Tibial nerve (tissue), 4 donors: ENCODE data around the gene TMEM225B. TPM values are rescaled to one million over a fixed set of nuclear protein-coding genes. Genes with fewer than 3 reads are reported as not detected.
"Not testable (repeated sequence)": the region's sequence is repeated elsewhere in the genome, so short reads cannot be mapped to it uniquely, and the experiment has no call there.

Source experiments
- DNase-seq, 2 donors: peaks; one replicate each; pipeline ENCODE4 v3.0.0-alpha.2; 2019; ENCODE audit warnings: low spot score in 2 of 2
- H3K27ac ChIP-seq, 4 donors: fragments of 200-600 bp; sonication (generic) in 3 of 4; one replicate each; pipeline ENCODE4 v1.5.1; 2017 to 2019; ENCODE audit warnings: mild to moderate bottlenecking in 1 of 4
- H3K27me3 ChIP-seq, 2 donors: fragments of 200-600 bp; sonication (generic) in 1 of 2; one replicate each; pipeline versions ENCODE4 v1.5.1 to v1.6.0; 2017 to 2019
- H3K36me3 ChIP-seq, 3 donors: fragments of 200-600 bp; sonication (generic); one replicate each; pipeline ENCODE4 v1.5.1; 2018 to 2019
- H3K4me1 ChIP-seq, 4 donors: fragments of 200-600 bp; sonication (generic) in 3 of 4; one replicate each; pipeline ENCODE4 v1.5.1; 2017 to 2019
- H3K4me3 ChIP-seq, 4 donors: fragments of 200-600 bp; sonication (generic) in 3 of 4; one replicate each; pipeline ENCODE4 v1.5.1; 2017 to 2019; ENCODE audit warnings: mild to moderate bottlenecking in 1 of 4, moderate library complexity in 1 of 4
- H3K9me3 ChIP-seq, 4 donors: fragments of 200-600 bp; sonication (generic) in 3 of 4; one replicate each; pipeline ENCODE4 v1.5.1; 2017 to 2019
- EP300 ChIP-seq, 2 donors: sonication (generic); formaldehyde crosslinking; IDR thresholded peaks; one replicate each; pipeline ENCODE4 v1.6.1; 2017; ENCODE audit warnings: antibody characterized with exemption in 2 of 2, mild to moderate bottlenecking in 1 of 2
- POLR2A ChIP-seq, 2 donors: fragments of 450-650 bp; IDR thresholded peaks; one replicate each; pipeline ENCODE4 v1.6.1; 2017; ENCODE audit warnings: antibody characterized with exemption in 2 of 2, mild to moderate bottlenecking in 2 of 2, moderate library complexity in 2 of 2
- WGBS, 2 donors: methylation state at CpG; one replicate each; pipeline ENCODE4 v1.1.5; 2018; 5-methylcytosine and 5-hydroxymethylcytosine counted together
- total RNA-seq, 4 donors: library from RNA; depleted of rRNA; stranded (reverse); fragments of >200 nt; gene quantifications; one replicate each; pipeline ENCODE4 v1.1.0, GENCODE V29; 2016
- TF ChIP-seq, protein P1 (sequence below), 5 experiments: fragments of 200-600 bp in 3 of 5; fragments of 450-650 bp in 2 of 5; sonication (generic) in 3 of 5; IDR thresholded peaks; one replicate each; pipeline ENCODE4 v1.5.1; 2016 to 2019; ENCODE audit warnings: antibody characterized with exemption in 5 of 5, mild to moderate bottlenecking in 3 of 5, moderate library complexity in 2 of 5

The TMEM225B gene
- total RNA-seq, 4 donors from 2014 or later: 1.2 to 1.8 (median 1.5) TPM; not detected in 1

DNA sequence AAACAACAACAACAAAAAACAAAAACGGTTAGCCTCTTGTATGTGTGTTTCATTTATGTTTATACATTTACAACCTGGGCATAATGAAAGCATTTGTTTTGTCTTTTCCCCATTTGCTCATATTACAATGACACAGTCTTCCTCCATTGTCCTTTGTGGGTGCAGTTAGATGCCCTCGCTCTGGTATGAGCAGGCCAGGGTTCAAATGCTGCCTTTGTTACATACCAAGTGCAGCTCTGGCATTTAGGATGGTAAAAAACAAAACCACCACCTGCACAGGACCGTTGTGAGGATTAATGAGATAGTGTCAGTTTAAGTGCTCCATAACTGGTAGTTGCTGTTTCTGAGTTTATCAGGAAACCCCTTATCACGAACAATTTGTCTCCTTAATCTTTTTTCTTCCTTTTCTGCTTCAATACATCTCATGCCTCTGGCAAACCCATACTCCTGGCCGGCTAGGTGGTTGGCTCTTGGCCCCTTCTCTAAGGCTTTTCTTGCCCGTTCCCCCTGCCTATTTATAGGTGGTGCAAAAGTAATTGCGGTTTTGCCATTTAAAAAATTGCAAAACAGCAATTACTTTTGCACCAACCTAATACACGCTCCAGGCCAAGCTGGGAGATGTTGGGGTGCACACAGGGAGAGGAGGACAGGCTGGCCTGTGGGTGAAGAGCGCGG lies 18.6 kb upstream of the TMEM225B start:
- Histone ChIP-seq H3K36me3 (peaks cover 0 to 9% (median 0%) of the 10 kb centered on the region in 3 donors), H3K27ac (peak overlapping the region in 1 of 4 donors; percentile 72), H3K27me3 (no peaks in the 10 kb centered on the region), H3K4me3 (peak overlapping the region; percentile 45 to 73 (median 68)), H3K4me1 (peaks cover 0 to 20% (median 0%) of the 10 kb centered on the region in 4 donors), H3K9me3 (no peaks in the 10 kb centered on the region)
- 37% methylated on average over 10 of the region's 10 CpGs for WGBS, 2 donors
- TF ChIP-seq, protein P1, sequence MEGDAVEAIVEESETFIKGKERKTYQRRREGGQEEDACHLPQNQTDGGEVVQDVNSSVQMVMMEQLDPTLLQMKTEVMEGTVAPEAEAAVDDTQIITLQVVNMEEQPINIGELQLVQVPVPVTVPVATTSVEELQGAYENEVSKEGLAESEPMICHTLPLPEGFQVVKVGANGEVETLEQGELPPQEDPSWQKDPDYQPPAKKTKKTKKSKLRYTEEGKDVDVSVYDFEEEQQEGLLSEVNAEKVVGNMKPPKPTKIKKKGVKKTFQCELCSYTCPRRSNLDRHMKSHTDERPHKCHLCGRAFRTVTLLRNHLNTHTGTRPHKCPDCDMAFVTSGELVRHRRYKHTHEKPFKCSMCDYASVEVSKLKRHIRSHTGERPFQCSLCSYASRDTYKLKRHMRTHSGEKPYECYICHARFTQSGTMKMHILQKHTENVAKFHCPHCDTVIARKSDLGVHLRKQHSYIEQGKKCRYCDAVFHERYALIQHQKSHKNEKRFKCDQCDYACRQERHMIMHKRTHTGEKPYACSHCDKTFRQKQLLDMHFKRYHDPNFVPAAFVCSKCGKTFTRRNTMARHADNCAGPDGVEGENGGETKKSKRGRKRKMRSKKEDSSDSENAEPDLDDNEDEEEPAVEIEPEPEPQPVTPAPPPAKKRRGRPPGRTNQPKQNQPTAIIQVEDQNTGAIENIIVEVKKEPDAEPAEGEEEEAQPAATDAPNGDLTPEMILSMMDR (IDR thresholded peaks at IDR 0.05): no peak
- TF ChIP-seq POLR2A (IDR thresholded peaks at IDR 0.05) (no peak), EP300 (IDR thresholded peaks at IDR 0.05) (no peak)
- DNase-seq: no peak

DNA sequence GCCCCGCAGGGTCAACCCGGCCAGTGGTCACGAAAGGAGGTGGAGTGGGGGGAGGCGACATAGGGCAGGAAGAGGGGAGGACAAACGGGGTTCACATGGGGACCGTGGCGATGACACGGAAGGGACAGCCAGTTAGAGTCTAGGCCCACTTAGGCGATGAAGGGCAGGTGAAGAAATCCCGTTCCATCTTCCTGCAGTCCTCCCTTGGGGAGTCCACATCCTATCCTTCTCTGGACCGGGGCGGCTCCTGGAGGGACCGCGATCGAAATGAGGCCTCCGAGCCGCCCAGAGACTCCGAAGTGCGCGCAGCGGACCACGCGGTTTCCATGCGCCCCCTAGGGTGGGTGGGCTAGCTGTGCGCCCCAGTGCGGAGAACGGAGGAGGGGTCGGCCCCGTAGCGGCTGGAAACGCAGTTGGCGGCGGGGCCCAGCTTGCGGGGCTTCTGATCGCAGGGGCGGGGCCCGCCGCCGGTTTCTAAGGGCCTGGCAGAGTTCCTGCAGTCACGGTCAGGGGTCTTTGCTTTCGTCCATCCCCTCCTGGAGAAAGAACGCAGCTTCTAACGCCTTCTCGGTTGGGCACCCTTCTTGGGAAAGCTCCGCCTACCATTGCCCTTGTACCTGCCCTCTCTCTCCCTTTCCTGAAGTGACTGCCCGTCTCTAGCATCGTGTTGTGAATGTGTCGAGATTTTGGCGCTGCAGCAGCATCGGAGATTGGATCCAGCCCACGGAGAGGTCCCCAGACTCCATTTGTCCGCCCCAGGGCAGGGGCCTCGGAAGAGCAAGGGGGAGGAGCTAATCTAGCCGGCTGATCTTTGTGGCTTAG lies 17.9 kb upstream of the TMEM225B start:
- Histone ChIP-seq H3K9me3 (no peaks in the 10 kb centered on the region), H3K4me1 (peaks cover 0 to 20% (median 0%) of the 10 kb centered on the region in 4 donors), H3K36me3 (peaks cover 0 to 3% (median 0%) of the 10 kb centered on the region in 3 donors), H3K4me3 (peak overlapping the region; percentile 45 to 73 (median 68)), H3K27me3 (no peaks in the 10 kb centered on the region), H3K27ac (peak overlapping the region in 2 of 4 donors; percentile 25 to 72)
- no peak for DNase-seq
- 1 to 2% methylated on average over 52 to 54 of the region's 54 CpGs for WGBS, 2 donors
- TF ChIP-seq EP300 (IDR thresholded peaks at IDR 0.05) (no peak), POLR2A (IDR thresholded peaks at IDR 0.05) (no peak)
- TF ChIP-seq, protein P1 (IDR thresholded peaks at IDR 0.05): no peak

DNA sequence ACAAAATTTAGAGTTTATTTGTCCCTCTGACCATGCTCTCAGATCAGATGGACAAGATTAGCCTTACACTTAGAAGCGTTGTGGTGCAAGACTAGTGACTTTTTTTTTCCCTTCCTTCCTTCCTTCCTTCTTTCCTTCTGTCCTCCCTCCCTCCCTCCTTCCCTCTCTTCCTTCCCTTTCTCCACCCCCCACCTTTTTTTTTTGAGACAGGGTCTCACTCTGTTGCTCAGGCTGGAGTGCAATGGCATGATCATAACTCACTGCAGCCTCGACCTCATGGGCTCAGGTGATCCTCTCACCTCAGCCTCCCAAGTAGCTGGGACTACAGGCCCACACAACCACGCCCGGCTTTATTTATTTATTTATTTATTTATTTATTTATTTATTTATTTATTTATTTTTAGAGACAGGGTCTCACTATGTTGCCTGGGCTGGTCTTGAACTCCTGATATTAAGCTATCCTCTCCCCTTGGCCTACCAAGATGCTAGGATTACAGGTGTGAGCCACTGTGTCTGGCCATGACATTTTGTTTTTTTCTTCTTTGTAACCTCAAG lies 17.2 kb upstream of the TMEM225B start:
- H3K27me3 ChIP-seq, H3K9me3 ChIP-seq, H3K36me3 ChIP-seq, DNase-seq: not testable (repeated sequence)
- H3K27ac ChIP-seq: peak overlapping the region in 2 of 4 donors; percentile 25 to 72
- H3K4me3 ChIP-seq: peak overlapping the region; percentile 45 to 73 (median 68)
- H3K4me1 ChIP-seq: peaks cover 0 to 20% (median 0%) of the 10 kb centered on the region in 4 donors
- 53 to 55% methylated on average over 4 of the region's 4 CpGs for WGBS, 2 donors

DNA sequence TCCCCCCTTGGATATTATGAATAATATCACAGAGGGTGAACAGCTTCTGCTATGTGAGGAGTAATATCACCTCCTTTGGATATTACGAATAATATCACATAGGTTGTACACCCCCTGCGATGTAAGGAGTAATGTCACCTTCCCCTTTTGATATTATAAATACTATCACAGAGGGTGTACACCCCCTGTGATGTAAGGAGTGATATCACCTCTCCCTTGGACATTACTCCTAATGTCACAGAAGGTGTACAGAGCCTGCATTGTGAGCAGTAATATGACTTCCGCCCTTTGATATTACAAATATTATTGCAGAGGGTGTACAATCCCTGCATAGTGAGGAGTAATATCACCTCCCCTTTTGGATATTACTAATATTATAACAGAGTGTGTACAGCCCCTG lies 9.2 kb upstream of the TMEM225B start:
- no peak for TF ChIP-seq POLR2A (IDR thresholded peaks at IDR 0.05)
- TF ChIP-seq, protein P1 (IDR thresholded peaks at IDR 0.05): no peak
- TF ChIP-seq EP300 (IDR thresholded peaks at IDR 0.05): no peak

DNA sequence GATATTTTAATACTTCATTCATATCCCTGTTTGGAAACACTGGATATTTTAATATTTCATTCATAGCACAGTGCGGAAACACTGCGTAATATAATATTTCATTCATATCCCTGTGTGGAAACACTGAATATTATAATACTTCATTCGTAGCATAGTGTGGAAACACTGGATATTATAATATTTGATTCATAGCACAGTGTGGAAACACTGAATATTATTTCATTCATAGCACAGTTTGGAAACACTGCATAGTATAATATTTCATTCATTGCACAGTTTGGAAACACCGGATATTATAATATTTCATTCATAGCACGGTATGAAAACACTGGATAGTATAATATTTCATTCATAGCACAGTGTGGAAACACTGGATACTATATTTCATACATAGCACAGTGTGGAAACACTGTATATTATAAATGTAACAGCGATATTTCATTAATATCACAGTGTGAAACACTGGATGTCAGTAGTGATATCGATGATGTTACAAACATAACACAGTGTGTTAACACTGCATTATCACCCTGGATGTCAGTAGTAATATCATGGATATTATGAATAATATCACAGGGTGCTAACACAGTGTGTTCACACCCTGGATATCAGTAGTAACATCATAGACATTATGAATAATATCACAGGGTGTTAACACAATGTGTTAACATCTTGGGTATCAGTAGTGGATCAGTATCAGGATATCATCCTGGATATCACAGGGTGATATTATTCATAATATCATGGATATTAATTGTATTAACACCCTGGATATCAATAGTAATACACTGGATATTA lies 2.9 kb upstream of the TMEM225B start:
- Histone ChIP-seq H3K9me3 (no peaks in the 10 kb centered on the region), H3K4me3 (no peak overlapping the region), H3K4me1 (no peaks in the 10 kb centered on the region), H3K36me3 (peaks cover 0 to 5% (median 0%) of the 10 kb centered on the region in 3 donors), H3K27me3 (no peaks in the 10 kb centered on the region), H3K27ac (no peak overlapping the region)
- TF ChIP-seq, protein P1 (IDR thresholded peaks at IDR 0.05): no peak
- TF ChIP-seq POLR2A (IDR thresholded peaks at IDR 0.05) (no peak), EP300 (IDR thresholded peaks at IDR 0.05) (no peak)
- DNase-seq: no peak
- 70 to 74% methylated on average over 7 of the region's 7 CpGs for WGBS, 2 donors

More for the DNA sequence above, 9.2 kb upstream of the TMEM225B start:
- no peak for DNase-seq
- 65 to 76% methylated on average over 3 of the region's 3 CpGs for WGBS, 2 donors
- Histone ChIP-seq H3K4me1 (no peaks in the 10 kb centered on the region), H3K27ac (no peak overlapping the region), H3K27me3 (no peaks in the 10 kb centered on the region), H3K4me3 (no peak overlapping the region), H3K36me3 (no peaks in the 10 kb centered on the region), H3K9me3 (no peaks in the 10 kb centered on the region)
